ENCODE measurements around the gene PKNOX2. TPM values are rescaled to one million over a fixed set of nuclear protein-coding genes. Genes with fewer than 3 reads are reported as not detected.
A peak's percentile ranks its signal among the peaks of the same experiment; 100 is the strongest.

PKNOX2 gene
- total RNA-seq, 6 experiments from 2014 or later = 0.10 TPM; not detected in 5

- Mint-ChIP-seq H3K27ac (no peak overlapping the region), H3K36me3 (ENCODE audit: low read depth) (no peaks in the 10 kb centered on the region), H3K27me3 (ENCODE audit: insufficient read depth) (peaks cover 18% of the 10 kb centered on the region), H3K9me3 (no peaks in the 10 kb centered on the region), H3K4me3 (no peak overlapping the region), H3K4me1 (ENCODE audit: low read depth) (no peaks in the 10 kb centered on the region)
- DNase-seq = no peak
- TF ChIP-seq CTCF (IDR thresholded peaks at IDR 0.05) = no peak
These were observed 264.1 kb downstream of the PKNOX2 start for GRCh38 chr11:125428486-125429173.

GRCh38 chr11:125429174-125429707 is 264.7 kb downstream of the PKNOX2 start:
- no peaks in the 10 kb centered on the region for H3K4me1 Mint-ChIP-seq (ENCODE audit: low read depth)
- H3K4me3 Mint-ChIP-seq = no peak overlapping the region
- H3K27ac Mint-ChIP-seq = no peak overlapping the region
- peak; percentile 81 for TF ChIP-seq CTCF (IDR thresholded peaks at IDR 0.05)
- peak; percentile 26 for DNase-seq
- H3K9me3 Mint-ChIP-seq = no peaks in the 10 kb centered on the region
- H3K36me3 Mint-ChIP-seq (ENCODE audit: low read depth) = no peaks in the 10 kb centered on the region
- H3K27me3 Mint-ChIP-seq (ENCODE audit: insufficient read depth) = peaks cover 15% of the 10 kb centered on the region

GRCh38 chr11:125429807-125430678 is 265.5 kb downstream of the PKNOX2 start:
- DNase-seq = no peak

GRCh38 chr11:125431009-125431408 is 266.5 kb downstream of the PKNOX2 start:
- peaks cover 12% of the 10 kb centered on the region for H3K27me3 Mint-ChIP-seq (ENCODE audit: insufficient read depth)
- no peak for DNase-seq
- H3K9me3 Mint-ChIP-seq = no peaks in the 10 kb centered on the region
- H3K4me3 Mint-ChIP-seq = no peak overlapping the region
- TF ChIP-seq CTCF (IDR thresholded peaks at IDR 0.05) = no peak
- H3K36me3 Mint-ChIP-seq (ENCODE audit: low read depth) = no peaks in the 10 kb centered on the region
- no peaks in the 10 kb centered on the region for H3K4me1 Mint-ChIP-seq (ENCODE audit: low read depth)
- no peak overlapping the region for H3K27ac Mint-ChIP-seq

More at GRCh38 chr11:125429807-125430678, 265.5 kb downstream of the PKNOX2 start:
- H3K27ac Mint-ChIP-seq = no peak overlapping the region
- H3K36me3 Mint-ChIP-seq (ENCODE audit: low read depth) = no peaks in the 10 kb centered on the region
- TF ChIP-seq CTCF (IDR thresholded peaks at IDR 0.05) = no peak
- no peak overlapping the region for H3K4me3 Mint-ChIP-seq
- no peaks in the 10 kb centered on the region for H3K9me3 Mint-ChIP-seq
- peaks cover 15% of the 10 kb centered on the region for H3K27me3 Mint-ChIP-seq (ENCODE audit: insufficient read depth)
- no peaks in the 10 kb centered on the region for H3K4me1 Mint-ChIP-seq (ENCODE audit: low read depth)

GRCh38 chr11:125431481-125431880 is 266.9 kb downstream of the PKNOX2 start:
- TF ChIP-seq CTCF (IDR thresholded peaks at IDR 0.05) = no peak
- H3K36me3 Mint-ChIP-seq (ENCODE audit: low read depth) = no peaks in the 10 kb centered on the region
- peaks cover 12% of the 10 kb centered on the region for H3K27me3 Mint-ChIP-seq (ENCODE audit: insufficient read depth)
- DNase-seq = no peak
- no peak overlapping the region for H3K27ac Mint-ChIP-seq
- H3K4me3 Mint-ChIP-seq = no peak overlapping the region
- H3K4me1 Mint-ChIP-seq (ENCODE audit: low read depth) = no peaks in the 10 kb centered on the region
- no peaks in the 10 kb centered on the region for H3K9me3 Mint-ChIP-seq

Measured in HFFc6 (cell line).